ENCODE measurements around the gene DNAJB11.
"Not testable (repeated sequence)": the region's sequence is repeated elsewhere in the genome, so short reads cannot be mapped to it uniquely, and the experiment has no call there.

DNAJB11 gene

DNA sequence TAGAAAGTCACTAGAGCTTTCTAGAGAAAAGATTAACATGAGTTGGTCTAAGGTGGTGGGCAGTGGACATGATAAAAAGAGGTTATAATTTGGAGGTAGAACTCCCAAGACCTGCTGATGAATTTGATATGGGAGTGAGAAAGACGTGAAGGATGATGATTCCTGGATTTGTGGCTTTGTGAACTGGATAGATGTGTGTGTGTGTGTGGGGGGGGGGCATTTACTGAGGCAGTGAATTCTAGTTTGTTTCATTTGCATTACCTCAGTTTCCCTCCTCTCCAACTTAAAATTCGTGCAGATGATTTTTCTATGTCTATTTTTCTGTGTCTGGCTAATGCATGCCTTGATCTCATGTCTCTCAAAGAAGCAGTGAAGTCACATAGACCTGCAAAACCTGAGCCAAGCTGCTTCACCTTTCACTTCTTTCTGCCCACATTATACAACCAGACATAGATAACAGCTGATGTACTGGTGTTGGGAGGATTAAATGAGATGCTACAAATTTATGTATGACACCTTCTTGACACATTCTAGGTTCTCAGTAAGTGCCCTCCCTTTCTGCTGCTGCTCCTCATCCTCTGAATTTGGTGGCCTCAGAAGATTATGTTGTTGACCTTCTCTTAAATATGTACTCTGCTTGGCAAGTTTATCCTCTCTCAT, 52.3 kb downstream of the DNAJB11 start:
- no peaks in the 10 kb centered on the region for H3K9me3 ChIP-seq (ENCODE audit: control insufficient read depth in 1 of 2, low read length in 2 of 2)
- no peak overlapping the region for H3K27ac ChIP-seq (ENCODE audit: low read length)
- no peaks in the 10 kb centered on the region for H3K36me3 ChIP-seq (ENCODE audit: control insufficient read depth in 1 of 2, insufficient read depth in 2 of 2, low read length in 2 of 2)
- no peak overlapping the region for H3K4me3 ChIP-seq (ENCODE audit: low read depth in 1 of 2, low read length in 2 of 2)
- H3K4me1 ChIP-seq (ENCODE audit: control insufficient read depth in 1 of 2, insufficient read depth in 2 of 2, low read length in 2 of 2), result no peaks in the 10 kb centered on the region
- peaks cover 3% of the 10 kb centered on the region for H3K27me3 ChIP-seq (ENCODE audit: low read depth, low read length)

DNA sequence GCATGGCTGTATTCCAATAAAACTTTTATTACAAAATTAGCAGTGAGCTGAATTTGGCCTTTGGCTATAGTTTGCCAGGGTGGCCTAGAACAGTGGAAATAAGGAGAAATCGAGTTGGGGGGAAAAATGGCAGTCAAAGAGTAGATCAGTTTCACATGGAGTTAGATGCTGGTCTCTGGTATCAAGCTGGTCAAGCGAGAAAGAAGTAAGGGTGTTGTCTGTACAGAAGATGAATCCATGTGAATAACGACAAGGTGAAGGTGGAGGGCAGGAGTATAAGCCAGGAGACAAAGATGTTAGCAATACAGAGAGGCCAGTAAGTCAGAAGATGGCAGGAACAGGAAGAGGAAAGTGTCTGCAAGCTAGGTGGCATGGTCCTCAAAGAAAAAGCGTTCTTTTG, 54.1 kb downstream of the DNAJB11 start:
- H3K4me3 ChIP-seq (ENCODE audit: low read depth in 1 of 2, low read length in 2 of 2), result no peak overlapping the region

DNA sequence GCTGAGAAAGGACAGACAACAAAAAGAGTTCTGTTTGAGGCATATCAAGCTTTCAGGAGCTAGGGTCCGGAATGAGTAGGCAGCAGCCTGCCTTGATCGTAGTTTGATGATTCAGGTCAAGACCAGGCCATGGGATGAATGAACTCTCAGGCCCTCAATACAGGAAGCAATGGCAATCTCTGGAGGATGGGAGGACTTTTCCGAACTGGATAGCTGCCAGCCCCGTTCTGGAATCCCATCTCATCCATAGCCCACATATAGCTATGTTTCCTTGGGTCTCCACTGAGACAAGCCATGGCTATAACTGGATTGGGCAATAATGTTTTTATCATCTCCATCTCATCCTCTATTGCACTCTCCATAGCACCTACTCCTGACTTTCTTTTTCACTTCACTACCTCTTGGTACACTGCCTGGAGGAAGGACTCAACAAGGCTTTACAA, 55.1 kb downstream of the DNAJB11 start:
- H3K9me3 ChIP-seq (ENCODE audit: control insufficient read depth in 1 of 2, low read length in 2 of 2), result no peaks in the 10 kb centered on the region
- no peak overlapping the region for H3K27ac ChIP-seq (ENCODE audit: low read length)
- no peak overlapping the region for H3K4me3 ChIP-seq (ENCODE audit: low read depth in 1 of 2, low read length in 2 of 2)
- H3K36me3 ChIP-seq (ENCODE audit: control insufficient read depth in 1 of 2, insufficient read depth in 2 of 2, low read length in 2 of 2), result no peaks in the 10 kb centered on the region
- H3K4me1 ChIP-seq (ENCODE audit: control insufficient read depth in 1 of 2, insufficient read depth in 2 of 2, low read length in 2 of 2), result no peaks in the 10 kb centered on the region
- no peaks in the 10 kb centered on the region for H3K27me3 ChIP-seq (ENCODE audit: low read depth, low read length)

More for the DNA sequence above, 54.1 kb downstream of the DNAJB11 start:
- H3K27me3 ChIP-seq (ENCODE audit: low read depth, low read length), result no peaks in the 10 kb centered on the region
- H3K36me3 ChIP-seq (ENCODE audit: control insufficient read depth in 1 of 2, insufficient read depth in 2 of 2, low read length in 2 of 2), result no peaks in the 10 kb centered on the region
- no peaks in the 10 kb centered on the region for H3K4me1 ChIP-seq (ENCODE audit: control insufficient read depth in 1 of 2, insufficient read depth in 2 of 2, low read length in 2 of 2)
- H3K9me3 ChIP-seq (ENCODE audit: control insufficient read depth in 1 of 2, low read length in 2 of 2), result no peaks in the 10 kb centered on the region
- no peak overlapping the region for H3K27ac ChIP-seq (ENCODE audit: low read length)

DNA sequence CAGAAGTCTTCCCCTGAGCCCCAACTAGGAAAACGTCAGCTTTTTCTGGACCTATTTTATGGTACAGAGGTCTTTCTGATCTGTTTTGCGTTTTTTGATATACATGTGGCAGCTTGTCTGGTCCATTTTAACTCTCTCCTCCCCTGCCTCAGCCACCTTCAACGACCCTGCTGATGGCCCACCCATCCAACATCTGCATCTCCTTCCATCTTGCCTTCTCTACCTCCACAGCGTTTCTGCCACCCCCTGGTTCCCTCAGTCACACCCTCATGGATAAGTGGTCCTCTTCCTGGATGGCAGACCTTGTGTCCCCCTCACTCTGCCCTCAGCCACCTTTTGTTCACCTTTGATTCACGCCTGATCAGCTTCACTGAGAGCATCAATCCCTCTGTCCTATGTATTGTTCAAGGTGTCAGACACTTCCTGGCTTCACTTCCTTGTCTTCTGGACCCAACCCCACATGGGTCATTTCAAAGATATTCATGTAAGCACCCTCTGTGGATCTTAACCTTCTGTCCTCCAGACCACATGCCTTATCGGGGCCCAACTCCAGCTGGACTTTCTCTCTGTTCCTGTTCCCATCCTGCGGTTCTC, 55.8 kb downstream of the DNAJB11 start:
- no peaks in the 10 kb centered on the region for H3K36me3 ChIP-seq (ENCODE audit: control insufficient read depth in 1 of 2, insufficient read depth in 2 of 2, low read length in 2 of 2)
- H3K4me1 ChIP-seq (ENCODE audit: control insufficient read depth in 1 of 2, insufficient read depth in 2 of 2, low read length in 2 of 2), result no peaks in the 10 kb centered on the region
- no peaks in the 10 kb centered on the region for H3K9me3 ChIP-seq (ENCODE audit: control insufficient read depth in 1 of 2, low read length in 2 of 2)
- H3K27me3 ChIP-seq (ENCODE audit: low read depth, low read length), result no peaks in the 10 kb centered on the region
- H3K4me3 ChIP-seq (ENCODE audit: low read depth in 1 of 2, low read length in 2 of 2), result no peak overlapping the region
- H3K27ac ChIP-seq (ENCODE audit: low read length), result no peak overlapping the region

DNA sequence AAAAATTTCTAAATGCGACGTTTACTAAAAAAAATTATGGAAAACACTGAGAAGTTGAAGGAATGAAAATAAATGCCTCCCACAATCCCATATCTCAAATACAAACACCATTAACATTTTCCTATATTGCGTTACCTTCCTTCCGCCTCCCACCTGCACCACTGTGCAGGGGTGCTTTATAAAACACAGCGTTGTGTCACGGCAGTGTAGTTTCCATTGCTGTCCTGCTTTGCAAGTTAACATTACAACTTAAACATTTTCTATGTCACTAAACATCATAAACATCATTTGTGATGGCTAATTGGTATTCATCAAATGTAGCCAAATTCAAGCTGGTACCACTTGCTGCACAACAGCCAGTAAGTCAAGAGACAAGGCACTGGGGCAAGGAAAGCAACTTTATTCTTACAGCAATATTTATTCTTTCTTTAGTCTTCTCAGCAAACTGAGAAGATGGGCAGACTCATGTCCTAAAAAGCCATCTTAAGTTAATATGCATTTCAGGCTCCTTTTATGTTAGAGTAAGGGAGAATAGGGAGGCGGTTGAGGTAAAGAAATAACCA, 57.4 kb downstream of the DNAJB11 start:
- Histone ChIP-seq H3K4me3 (ENCODE audit: low read depth in 1 of 2, low read length in 2 of 2) (no peak overlapping the region), H3K9me3 (ENCODE audit: control insufficient read depth in 1 of 2, low read length in 2 of 2) (no peaks in the 10 kb centered on the region), H3K36me3 (ENCODE audit: control insufficient read depth in 1 of 2, insufficient read depth in 2 of 2, low read length in 2 of 2) (no peaks in the 10 kb centered on the region), H3K27ac (ENCODE audit: low read length) (no peak overlapping the region), H3K4me1 (ENCODE audit: control insufficient read depth in 1 of 2, insufficient read depth in 2 of 2, low read length in 2 of 2) (no peaks in the 10 kb centered on the region), H3K27me3 (ENCODE audit: low read depth, low read length) (no peaks in the 10 kb centered on the region)

DNA sequence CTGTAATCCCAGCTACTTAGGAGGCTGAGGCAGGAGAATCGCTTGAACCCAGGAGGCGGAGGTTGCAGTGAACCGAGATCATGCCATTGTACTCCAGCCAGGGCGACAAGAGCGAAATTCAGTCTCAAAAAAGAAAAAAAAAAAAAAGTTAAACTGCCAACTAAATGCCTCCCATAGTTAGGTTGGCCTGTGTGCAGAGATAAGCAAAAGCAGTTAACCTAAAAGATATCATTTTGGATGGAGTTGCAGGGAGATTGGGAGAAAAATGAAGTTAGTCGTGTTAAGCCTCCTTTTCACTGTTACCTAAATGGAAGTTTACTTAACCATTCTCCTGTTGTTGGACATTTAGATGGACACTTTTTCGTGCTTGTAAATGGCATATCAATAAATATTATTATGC, 58.2 kb downstream of the DNAJB11 start:
- H3K36me3 ChIP-seq (ENCODE audit: control insufficient read depth in 1 of 2, insufficient read depth in 2 of 2, low read length in 2 of 2), result no peaks in the 10 kb centered on the region
- no peak overlapping the region for H3K27ac ChIP-seq (ENCODE audit: low read length)
- H3K4me3 ChIP-seq (ENCODE audit: low read depth in 1 of 2, low read length in 2 of 2), result no peak overlapping the region
- no peaks in the 10 kb centered on the region for H3K27me3 ChIP-seq (ENCODE audit: low read depth, low read length)
- H3K4me1 ChIP-seq (ENCODE audit: control insufficient read depth in 1 of 2, insufficient read depth in 2 of 2, low read length in 2 of 2), result no peaks in the 10 kb centered on the region
- H3K9me3 ChIP-seq (ENCODE audit: control insufficient read depth in 1 of 2, low read length in 2 of 2), result no peaks in the 10 kb centered on the region

DNA sequence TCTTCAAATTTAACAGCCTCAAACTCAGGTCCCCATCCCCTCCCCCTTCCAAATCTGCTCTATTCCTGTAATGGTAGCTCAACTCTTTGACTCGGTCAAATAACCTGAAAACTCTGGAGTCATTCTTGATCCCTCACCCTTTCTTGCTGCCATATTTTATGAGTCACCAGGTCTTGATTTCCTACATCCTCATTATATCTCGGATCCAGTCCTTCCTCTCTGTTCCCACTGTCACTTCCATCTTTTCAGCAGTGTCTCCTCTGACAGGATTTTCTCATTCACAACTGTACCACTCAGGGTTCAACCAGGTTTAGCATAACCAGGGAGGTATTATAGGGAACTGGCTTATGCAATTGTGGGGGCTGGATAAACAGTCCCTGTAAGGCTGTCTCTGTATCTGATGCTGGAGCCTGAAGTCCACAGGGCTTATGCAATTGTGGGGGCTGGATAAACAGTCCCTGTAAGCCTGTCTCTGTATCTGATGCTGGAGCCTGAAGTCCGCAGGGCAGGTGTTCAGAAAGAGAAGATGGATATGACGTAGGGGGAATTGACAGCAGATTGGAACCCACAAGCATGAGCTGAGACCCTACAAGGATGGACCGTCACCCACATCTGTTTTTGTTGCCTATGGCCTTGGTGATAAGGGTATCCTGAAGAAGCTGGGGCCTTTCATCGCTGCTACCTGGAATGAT, 60.6 kb downstream of the DNAJB11 start:
- H3K27me3 ChIP-seq (ENCODE audit: low read depth, low read length), result no peaks in the 10 kb centered on the region
- H3K4me1 ChIP-seq (ENCODE audit: control insufficient read depth in 1 of 2, insufficient read depth in 2 of 2, low read length in 2 of 2), result no peaks in the 10 kb centered on the region
- no peak overlapping the region for H3K4me3 ChIP-seq (ENCODE audit: low read depth in 1 of 2, low read length in 2 of 2)
- no peaks in the 10 kb centered on the region for H3K9me3 ChIP-seq (ENCODE audit: control insufficient read depth in 1 of 2, low read length in 2 of 2)
- no peaks in the 10 kb centered on the region for H3K36me3 ChIP-seq (ENCODE audit: control insufficient read depth in 1 of 2, insufficient read depth in 2 of 2, low read length in 2 of 2)
- no peak overlapping the region for H3K27ac ChIP-seq (ENCODE audit: low read length)

DNA sequence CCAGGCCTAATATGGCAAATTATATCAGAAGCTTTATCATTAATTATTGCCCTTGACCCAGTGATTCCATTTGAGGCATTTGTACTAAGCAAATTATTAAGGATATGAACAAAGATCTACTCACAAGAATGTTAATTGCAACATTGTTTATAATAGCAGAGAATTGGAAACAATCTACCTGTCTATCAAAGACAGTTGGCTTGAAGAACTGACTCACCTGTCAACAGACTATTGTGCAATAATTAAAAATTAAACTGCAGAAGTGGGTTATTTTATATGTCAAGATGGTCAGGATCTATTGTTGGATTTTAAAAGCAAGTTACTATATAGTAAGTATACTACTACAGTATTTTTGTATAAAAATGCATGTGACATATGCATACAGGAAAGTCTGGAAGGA, 63.0 kb downstream of the DNAJB11 start:
- no peak overlapping the region for H3K27ac ChIP-seq (ENCODE audit: low read length)
- no peaks in the 10 kb centered on the region for H3K4me1 ChIP-seq (ENCODE audit: control insufficient read depth in 1 of 2, insufficient read depth in 2 of 2, low read length in 2 of 2)
- no peak overlapping the region for H3K4me3 ChIP-seq (ENCODE audit: low read depth in 1 of 2, low read length in 2 of 2)
- H3K36me3 ChIP-seq (ENCODE audit: control insufficient read depth in 1 of 2, insufficient read depth in 2 of 2, low read length in 2 of 2), result no peaks in the 10 kb centered on the region
- H3K27me3 ChIP-seq (ENCODE audit: low read depth, low read length), result no peaks in the 10 kb centered on the region
- H3K9me3 ChIP-seq (ENCODE audit: control insufficient read depth in 1 of 2, low read length in 2 of 2), result no peaks in the 10 kb centered on the region

DNA sequence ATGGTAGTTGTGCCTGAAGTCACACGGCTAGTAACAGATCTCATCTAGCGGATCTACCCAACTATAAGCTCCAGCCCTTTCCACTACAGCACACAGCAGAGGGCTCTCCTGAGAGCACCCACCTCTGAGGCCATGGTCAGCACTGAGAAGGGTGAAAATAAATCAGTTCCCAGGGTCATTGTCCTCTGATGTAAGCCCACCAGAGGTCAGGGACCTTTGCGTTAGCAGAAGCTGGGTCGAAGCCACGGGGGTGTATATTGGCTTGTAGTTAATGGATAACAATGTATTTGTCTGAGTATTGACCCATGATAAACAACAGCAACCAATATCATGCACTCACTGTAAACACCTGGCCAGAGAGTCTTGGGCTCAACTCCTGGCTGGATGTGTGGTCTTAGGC, 63.7 kb downstream of the DNAJB11 start:
- H3K27ac ChIP-seq (ENCODE audit: low read length); H3K4me3 ChIP-seq (ENCODE audit: low read depth in 1 of 2, low read length in 2 of 2); H3K4me1 ChIP-seq (ENCODE audit: control insufficient read depth in 1 of 2, insufficient read depth in 2 of 2, low read length in 2 of 2); H3K9me3 ChIP-seq (ENCODE audit: control insufficient read depth in 1 of 2, low read length in 2 of 2); H3K36me3 ChIP-seq (ENCODE audit: control insufficient read depth in 1 of 2, insufficient read depth in 2 of 2, low read length in 2 of 2); H3K27me3 ChIP-seq (ENCODE audit: low read depth, low read length): not testable (repeated sequence)

Data from muscle layer of duodenum (tissue), 2 donors.